K562 (cell line): ENCODE results near the gene ANXA2. TPM values are rescaled to one million over a fixed set of nuclear protein-coding genes. Genes with fewer than 3 reads are reported as not detected.
"Not testable (repeated sequence)": the region's sequence is repeated elsewhere in the genome, so short reads cannot be mapped to it uniquely, and the experiment has no call there.

Experiments used
- ATAC-seq: fragments of 200-7000 bp; cut with Tn5 transposase; 3 replicates; pipeline ENCODE4 v1.9.1; 2020; ENCODE audit warnings: moderate library complexity
- BruUV-seq: library from RNA; stranded (reverse); fragments of 400-500 nt; replicated peaks from 2 replicates; lab custom pipeline; 2021; lab: Mats Ljungman, UMichigan
- CTCF ChIA-PET: fragments of 300-600 bp; formaldehyde crosslinking; extraction: SDS; loops from one replicate; lab custom pipeline; 2021; ENCODE audit warnings: low intra/inter-chr PET ratio; lab: Yijun Ruan, JAX
- POLR2A ChIA-PET: fragments of 300-600, 350-650 bp; sonication (Branson Sonifier 250); formaldehyde crosslinking; extraction: SDS; loops from one replicate; lab custom pipeline; 2021; ENCODE audit warnings: antibody characterized with exemption, inconsistent platforms; lab: Yijun Ruan, JAX
- DNase-seq, 4 experiments: peaks; one replicate each; pipeline versions ENCODE4 v3.0.0 to v3.0.0-alpha.2; 2011 to 2018; ENCODE audit warnings: low spot score in 3 of 4, mixed read lengths in 3 of 4; ENCODE audit errors: extremely low read depth in 1 of 4
- FAIRE-seq: peaks from 2 replicates; lab custom pipeline; 2011; peaks lifted over from hg19 to GRCh38; lab: Jason Lieb, UNC
- H2AFZ ChIP-seq: 2 replicates; pipeline ENCODE4 v1.6.0; 2011; ENCODE audit warnings: low read depth, low read length, control low read depth, inconsistent platforms
- H3K27ac ChIP-seq: fragments of 200-600 bp; 3 replicates; pipeline ENCODE4 v1.8.0; 2011; ENCODE audit warnings: low read depth, mild to moderate bottlenecking, control low read depth, inconsistent platforms, low read length, moderate library complexity, mixed read lengths; ENCODE audit errors: extremely low read depth
- H3K27me3 ChIP-seq, 2 experiments: fragments of 300-600 bp in 1 of 2; 2 replicates in 1 of 2; 3 replicates in 1 of 2; pipeline versions ENCODE4 v1.6.0 to v1.8.0; 2011; ENCODE audit warnings: inconsistent platforms in 2 of 2, low read length in 2 of 2, mild to moderate bottlenecking in 1 of 2, mixed read lengths in 1 of 2, moderate library complexity in 1 of 2; ENCODE audit not compliant: control insufficient read depth in 2 of 2, insufficient read depth in 2 of 2
- H3K36me3 ChIP-seq: fragments of 300-600 bp; 3 replicates; pipeline ENCODE4 v1.8.0; 2011; ENCODE audit warnings: mild to moderate bottlenecking, low read length, inconsistent platforms; ENCODE audit not compliant: control insufficient read depth, insufficient read depth
- H3K4me1 ChIP-seq, 2 experiments: fragments of 200-600 bp in 1 of 2; replicated peaks in 1 of 2; 2 replicates in 1 of 2; 3 replicates in 1 of 2; pipeline versions ENCODE4 v1.5.1 to v1.8.0; 2011; ENCODE audit warnings: inconsistent platforms in 2 of 2, low read length in 2 of 2, mild to moderate bottlenecking in 1 of 2, mixed read lengths in 1 of 2, moderate library complexity in 1 of 2; ENCODE audit not compliant: control insufficient read depth in 2 of 2, insufficient read depth in 2 of 2
- H3K4me2 ChIP-seq: 2 replicates; pipeline ENCODE4 v1.6.1; 2011; ENCODE audit warnings: low read length, control low read depth, inconsistent platforms, mixed read lengths; ENCODE audit not compliant: insufficient read depth
- H3K4me3 ChIP-seq: fragments of 200-600 bp; sonication (generic), shearing (Covaris generic); 2 replicates; pipeline ENCODE4 v1.5.1; 2016; ENCODE audit warnings: control low read depth, inconsistent platforms
- H3K79me2 ChIP-seq: fragments of 200-600 bp; 3 replicates; pipeline ENCODE4 v1.8.0; 2011; ENCODE audit warnings: low read length, inconsistent platforms; ENCODE audit not compliant: control insufficient read depth, insufficient read depth
- H3K9ac ChIP-seq, 2 experiments: 2 replicates each; pipeline versions ENCODE4 v1.6.0 to v1.6.1; 2011; ENCODE audit warnings: low read depth in 2 of 2, low read length in 2 of 2, control low read depth in 1 of 2, inconsistent platforms in 1 of 2, mild to moderate bottlenecking in 1 of 2, mixed read lengths in 1 of 2; ENCODE audit not compliant: insufficient read depth in 1 of 2
- H3K9me1 ChIP-seq: one replicate; pipeline ENCODE4 v1.6.0; 2011; ENCODE audit warnings: inconsistent platforms, mild to moderate bottlenecking, low read length, moderate library complexity; ENCODE audit not compliant: control insufficient read depth, insufficient read depth
- H3K9me3 ChIP-seq: replicated peaks from 2 replicates; pipeline ENCODE4 v1.5.1; 2011; ENCODE audit warnings: low read depth, low read length, inconsistent platforms; ENCODE audit not compliant: control insufficient read depth, insufficient read depth
- H4K20me1 ChIP-seq: replicated peaks from 2 replicates; pipeline ENCODE4 v1.6.1; 2011; ENCODE audit warnings: low read length, inconsistent platforms, mixed read lengths; ENCODE audit not compliant: control insufficient read depth, insufficient read depth
- MIER1 ChIP-seq: fragments of 450-650 bp; IDR thresholded peaks from 2 replicates; pipeline ENCODE4 v1.6.1; 2016; ENCODE audit warnings: antibody characterized with exemption, mild to moderate bottlenecking, low read depth
- SRSF1 ChIP-seq: fragments of 200-400 bp; formaldehyde crosslinking; IDR thresholded peaks from 2 replicates; pipeline ENCODE4 v1.6.1; 2017; ENCODE audit warnings: mild to moderate bottlenecking, low read depth, low read length, moderate library complexity
- ZKSCAN3 ChIP-seq: fragments of 250-450 bp; sonication (Bioruptor Pico); IDR thresholded peaks from 2 replicates; pipeline ENCODE4 v1.4.0; 2020
- ZNF184 ChIP-seq: sonication (generic); formaldehyde crosslinking; IDR thresholded peaks from 2 replicates; pipeline ENCODE4 v1.5.0; 2020; ENCODE audit warnings: missing genetic modification reagents
- WGBS: fragments of 100-300 bp; shearing (Covaris generic); methylation state at CpG from one replicate; pipeline ENCODE4 v1.1.6; 2016; ENCODE audit warnings: low coverage, mixed read lengths; ENCODE audit not compliant: insufficient coverage; ENCODE audit errors: missing lambda C conversion rate; 5-methylcytosine and 5-hydroxymethylcytosine counted together
- in situ Hi-C: fragments of 300-500 bp; cut with MboI; formaldehyde crosslinking; loops from 4 replicates; pipeline ENCODE4 v1.15.0; 2018; ENCODE audit warnings: inconsistent platforms, mixed read lengths
- intact Hi-C: fragments of 100-400 bp; cut with micrococcal nuclease; formaldehyde crosslinking; loops from 2 replicates; pipeline ENCODE4 v1.14.2; 2022
- polyA plus RNA-seq, 8 experiments: library from polyadenylated mRNA; depleted of rRNA in 4 of 8; stranded (reverse) in 5 of 8; unstranded in 3 of 8; fragments of >200 nt; fragmentation: Nextera tagmentation in 2 of 8; fragmentation: Illumina TruSeq in 1 of 8; extraction: Ambion mirVana in 2 of 8; extraction: Trizol in 1 of 8; gene quantifications; 2 replicates each; pipeline versions ENCODE4 v1.2.1 to v1.2.3, GENCODE V29; 2011 to 2014; ENCODE audit warnings: inconsistent platforms in 1 of 8, missing spikeins in 1 of 8
- total RNA-seq, 7 experiments: library from RNA; depleted of rRNA in 6 of 7; stranded (reverse); fragments of >200 nt in 6 of 7; fragmentation: Illumina TruSeq in 2 of 7; extraction: Trizol in 2 of 7; gene quantifications; 2 replicates each; pipeline versions ENCODE4 v1.2.1 to v1.2.3, GENCODE V29; 2011 to 2021; ENCODE audit warnings: low replicate concordance in 1 of 7

Gene ANXA2
- total and polyA plus RNA-seq, 9 of the 15 experiments (the other 6 are each of a cell fraction or from before 2014, with no cell fraction given), result 301 to 1,102 (median 452) TPM

GRCh38 chr15:60404351-60404750 is 6.6 kb upstream of the ANXA2 start:
- H3K36me3 ChIP-seq, H3K27me3 ChIP-seq, H3K27ac ChIP-seq, H3K4me1 ChIP-seq, in situ Hi-C loops, DNase-seq, H2AFZ ChIP-seq, H3K4me3 ChIP-seq, H3K9me3 ChIP-seq, intact Hi-C loops, FAIRE-seq, BruUV-seq, H3K4me2 ChIP-seq, H3K79me2 ChIP-seq, H4K20me1 ChIP-seq, H3K9me1 ChIP-seq, ATAC-seq, H3K9ac ChIP-seq, POLR2A ChIA-PET: not testable (repeated sequence)
- WGBS, result 55% methylated on average over 12 of the region's 12 CpGs
- CTCF ChIA-PET, result interaction anchor here (0.7 kb wide), 1 partner anchor 14 kb away, joined by 3 read pairs; no protein-coding TSS in a partner anchor

GRCh38 chr15:60400944-60401343 is 3.2 kb upstream of the ANXA2 start:
- no peak for DNase-seq
- Histone ChIP-seq H3K79me2 (peaks cover 18% of the 10 kb centered on the region), H3K27me3 (no peaks in the 10 kb centered on the region), H3K9me1 (no peaks in the 10 kb centered on the region), H3K27ac (no peak overlapping the region), H3K4me3 (no peak overlapping the region), H4K20me1 (peaks cover 14% of the 10 kb centered on the region), H3K9ac (no peak overlapping the region), H3K9me3 (no peaks in the 10 kb centered on the region), H2AFZ (no peak overlapping the region), H3K4me1 (peaks cover 22 to 25% of the 10 kb centered on the region in 2 experiments; a peak in 4 of 5 replicates), H3K4me2 (no peak overlapping the region), H3K36me3 (peaks cover 9% of the 10 kb centered on the region; the same call in 1 of the 3 replicates)
- no peak for ATAC-seq
- intact Hi-C loops, result no loop called here
- BruUV-seq, result no TSS peak
- ChIA-PET CTCF (no interaction called here), POLR2A (interaction anchor here (0.6 to 1.3 kb wide), 5 partner anchors 17 to 77 kb away, joined by 3 to 7 read pairs (median 3); no protein-coding TSS in a partner anchor)
- TF ChIP-seq ZKSCAN3 (no peak), MIER1 (no peak), SRSF1 (no peak), ZNF184 (CRISPR knock-in tag) (no peak)
- WGBS, result 47% methylated on average over 3 of the region's 3 CpGs
- no peak for FAIRE-seq
- in situ Hi-C loops, result no loop called here
